HFFc6 (cell line): ENCODE data around the gene TRIP6. TPM values are rescaled to one million over a fixed set of nuclear protein-coding genes. Genes with fewer than 3 reads are reported as not detected.

Experiments used
- DNase-seq: peaks from one replicate; pipeline ENCODE4 v3.0.0-alpha.2; 2018
- H3K27ac Mint-ChIP-seq: 2 replicates; pipeline ENCODE4 v1.8.0; 2020; ENCODE audit warnings: mild to moderate bottlenecking, mixed read lengths
- H3K27me3 Mint-ChIP-seq: 2 replicates; pipeline ENCODE4 v1.8.0; 2021; ENCODE audit warnings: mild to moderate bottlenecking, moderate library complexity, mixed read lengths; ENCODE audit not compliant: insufficient read depth
- H3K36me3 Mint-ChIP-seq: 2 replicates; pipeline ENCODE4 v1.8.0; 2021; ENCODE audit warnings: low read depth, mixed read lengths
- H3K4me1 Mint-ChIP-seq: 2 replicates; pipeline ENCODE4 v1.8.0; 2020; ENCODE audit warnings: low read depth, mixed read lengths
- H3K4me3 Mint-ChIP-seq: 2 replicates; pipeline ENCODE4 v1.8.0; 2020; ENCODE audit warnings: mild to moderate bottlenecking, moderate library complexity, mixed read lengths
- H3K9me3 Mint-ChIP-seq: 2 replicates; pipeline ENCODE4 v1.8.0; 2020; ENCODE audit warnings: mild to moderate bottlenecking, mixed read lengths
- total RNA-seq, 6 experiments: library from RNA; stranded (reverse); fragmentation: NEBNext Ultra II Directional; extraction: Animal tissue kit (Norgen Biotek cat#: 25700); gene quantifications; 2 replicates in 1 of 6; 3 replicates in 5 of 6; pipeline ENCODE4 v1.2.3, GENCODE V29; 2021
- TF ChIP-seq, protein P1 (sequence below): fragments of 200-600 bp; sonication (generic); IDR thresholded peaks from 2 replicates; pipeline ENCODE4 v1.5.0; 2021; ENCODE audit warnings: antibody characterized with exemption, mild to moderate bottlenecking

The TRIP6 gene
- total RNA-seq, 6 experiments from 2014 or later: 125 to 148 (median 140) TPM

DNA sequence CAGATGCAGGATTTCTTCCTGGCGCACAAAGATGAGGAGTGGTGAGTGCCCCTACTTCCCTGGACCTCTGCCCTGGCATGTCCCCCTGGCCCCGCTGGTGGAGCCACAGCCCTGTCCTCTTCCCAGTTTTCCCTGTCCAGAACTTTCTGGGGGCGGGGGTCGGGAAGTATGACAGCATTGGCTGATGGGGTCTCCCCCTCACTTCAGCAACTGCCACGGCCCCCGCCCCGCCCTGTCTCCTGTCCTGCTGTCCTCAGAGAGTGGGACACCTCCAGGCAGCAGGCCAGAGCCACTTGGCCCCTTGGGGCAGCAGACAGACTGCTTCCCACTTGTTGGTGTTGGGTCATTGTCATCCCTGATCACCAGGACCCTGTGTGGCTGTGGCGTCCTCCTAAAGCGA lies 15.0 kb downstream of the TRIP6 start:
- TF ChIP-seq, protein P1, sequence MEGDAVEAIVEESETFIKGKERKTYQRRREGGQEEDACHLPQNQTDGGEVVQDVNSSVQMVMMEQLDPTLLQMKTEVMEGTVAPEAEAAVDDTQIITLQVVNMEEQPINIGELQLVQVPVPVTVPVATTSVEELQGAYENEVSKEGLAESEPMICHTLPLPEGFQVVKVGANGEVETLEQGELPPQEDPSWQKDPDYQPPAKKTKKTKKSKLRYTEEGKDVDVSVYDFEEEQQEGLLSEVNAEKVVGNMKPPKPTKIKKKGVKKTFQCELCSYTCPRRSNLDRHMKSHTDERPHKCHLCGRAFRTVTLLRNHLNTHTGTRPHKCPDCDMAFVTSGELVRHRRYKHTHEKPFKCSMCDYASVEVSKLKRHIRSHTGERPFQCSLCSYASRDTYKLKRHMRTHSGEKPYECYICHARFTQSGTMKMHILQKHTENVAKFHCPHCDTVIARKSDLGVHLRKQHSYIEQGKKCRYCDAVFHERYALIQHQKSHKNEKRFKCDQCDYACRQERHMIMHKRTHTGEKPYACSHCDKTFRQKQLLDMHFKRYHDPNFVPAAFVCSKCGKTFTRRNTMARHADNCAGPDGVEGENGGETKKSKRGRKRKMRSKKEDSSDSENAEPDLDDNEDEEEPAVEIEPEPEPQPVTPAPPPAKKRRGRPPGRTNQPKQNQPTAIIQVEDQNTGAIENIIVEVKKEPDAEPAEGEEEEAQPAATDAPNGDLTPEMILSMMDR: no peak
- no peak for DNase-seq
- Mint-ChIP-seq H3K27me3 (peaks cover 8% of the 10 kb centered on the region), H3K27ac (no peak overlapping the region), H3K9me3 (no peaks in the 10 kb centered on the region), H3K4me3 (no peak overlapping the region), H3K4me1 (peaks cover 26% of the 10 kb centered on the region), H3K36me3 (peaks cover 66% of the 10 kb centered on the region)

DNA sequence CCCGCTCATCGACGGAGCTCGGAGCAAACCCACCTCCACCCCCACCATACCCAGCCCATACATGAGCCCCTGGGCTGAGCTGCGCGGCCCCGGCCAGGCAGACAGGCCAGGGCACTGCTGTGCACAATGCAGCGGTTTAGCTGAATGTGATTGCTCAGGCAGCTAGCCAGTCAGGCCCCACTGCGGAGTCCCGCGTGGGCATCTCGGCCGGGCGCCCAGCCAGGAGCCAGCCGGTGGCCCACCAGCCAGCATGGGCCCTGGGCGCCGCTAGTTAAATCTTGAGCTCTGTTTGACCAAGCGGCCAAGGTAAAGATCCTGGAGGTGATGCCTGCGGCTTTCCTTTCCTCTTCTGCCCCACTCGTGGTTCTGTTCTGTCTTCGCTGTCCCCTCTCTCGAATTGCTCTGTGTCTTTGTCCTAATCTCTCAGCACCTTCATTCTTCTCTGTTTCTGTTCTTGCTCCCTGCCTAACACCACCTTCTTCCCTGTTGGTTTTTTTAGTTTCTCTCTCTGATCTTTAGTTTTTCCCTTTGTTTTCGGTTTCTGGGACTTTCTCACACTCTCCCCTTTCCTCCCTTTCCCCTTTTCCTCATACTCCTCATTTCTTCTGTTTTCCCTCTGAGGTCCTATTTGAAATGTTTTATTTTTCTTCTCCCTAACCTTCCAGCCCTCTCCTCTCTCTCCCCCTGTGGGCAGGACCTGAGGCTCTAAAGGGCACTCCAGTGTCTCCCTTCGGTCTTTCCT lies 15.8 kb downstream of the TRIP6 start:
- no peaks in the 10 kb centered on the region for H3K9me3 Mint-ChIP-seq
- H3K27me3 Mint-ChIP-seq: peaks cover 8% of the 10 kb centered on the region
- peaks cover 73% of the 10 kb centered on the region for H3K36me3 Mint-ChIP-seq
- H3K4me3 Mint-ChIP-seq: no peak overlapping the region
- TF ChIP-seq, protein P1: no peak
- DNase-seq: no peak
- peaks cover 29% of the 10 kb centered on the region for H3K4me1 Mint-ChIP-seq
- no peak overlapping the region for H3K27ac Mint-ChIP-seq

DNA sequence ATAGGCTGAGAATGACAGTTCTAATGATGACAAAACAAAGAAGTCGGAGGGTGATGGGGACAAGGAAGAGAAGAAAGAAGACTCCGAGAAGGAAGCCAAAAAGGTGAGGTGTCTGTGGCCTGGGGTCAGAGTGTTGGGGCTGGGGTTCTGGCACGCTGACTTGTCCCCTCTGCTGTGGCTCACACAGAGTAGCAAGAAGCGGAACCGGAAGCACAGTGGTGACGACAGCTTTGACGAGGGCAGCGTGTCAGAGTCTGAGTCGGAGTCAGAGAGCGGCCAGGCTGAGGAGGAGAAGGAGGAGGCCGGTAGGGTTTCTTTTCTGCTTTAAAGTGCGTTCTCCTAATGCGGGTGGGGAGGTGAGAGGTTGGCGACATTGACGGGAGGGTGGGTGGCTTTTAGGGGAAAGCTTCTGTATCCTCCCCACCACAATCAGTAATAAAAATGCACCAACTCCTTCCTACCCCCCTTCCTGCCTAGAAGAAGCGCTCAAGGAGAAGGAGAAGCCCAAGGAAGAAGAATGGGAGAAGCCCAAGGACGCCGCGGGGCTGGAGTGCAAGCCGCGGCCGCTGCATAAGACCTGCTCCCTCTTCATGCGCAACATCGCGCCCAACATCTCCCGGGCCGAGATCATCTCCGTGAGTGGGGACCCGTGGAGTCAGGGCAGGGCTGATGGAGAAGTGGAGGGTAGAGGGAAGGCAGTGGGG lies 17.7 kb downstream of the TRIP6 start:
- no peak for DNase-seq
- Mint-ChIP-seq H3K4me3 (no peak overlapping the region), H3K36me3 (peaks cover 66% of the 10 kb centered on the region), H3K4me1 (peaks cover 19% of the 10 kb centered on the region), H3K27me3 (peaks cover 8% of the 10 kb centered on the region), H3K27ac (peak overlapping the region; percentile 56), H3K9me3 (no peaks in the 10 kb centered on the region)
- TF ChIP-seq, protein P1: no peak

DNA sequence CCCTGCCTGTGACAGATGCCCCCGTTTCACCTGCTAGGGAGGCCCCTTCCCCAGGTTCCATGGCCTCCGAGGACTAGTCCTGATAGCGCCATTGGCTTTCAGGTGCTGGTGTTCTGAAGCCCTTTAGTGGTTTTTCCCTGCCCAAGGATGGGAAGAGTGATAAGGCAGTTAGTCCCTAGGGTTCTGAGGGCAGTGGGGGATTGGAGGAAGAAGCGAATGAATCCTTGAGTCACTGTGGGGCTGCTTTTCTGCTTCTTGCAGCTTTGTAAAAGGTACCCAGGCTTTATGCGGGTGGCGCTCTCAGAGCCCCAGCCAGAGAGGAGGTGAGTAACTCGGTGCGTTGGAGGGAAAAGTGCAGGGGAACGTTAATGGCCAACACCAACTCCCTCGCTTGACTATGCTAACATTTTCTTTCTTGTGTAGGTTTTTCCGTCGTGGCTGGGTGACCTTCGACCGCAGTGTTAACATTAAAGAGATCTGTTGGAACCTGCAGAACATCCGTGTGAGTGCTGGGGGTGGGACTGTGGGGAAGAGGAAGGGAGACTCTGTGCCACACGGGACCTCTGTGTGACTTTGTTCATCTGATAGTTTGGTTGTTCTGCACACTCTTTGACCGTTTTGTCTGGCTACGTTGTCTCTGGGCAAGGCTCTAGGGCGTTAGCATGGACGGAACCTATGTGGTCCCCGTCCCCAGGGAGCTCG lies 18.4 kb downstream of the TRIP6 start:
- H3K27ac Mint-ChIP-seq: no peak overlapping the region
- TF ChIP-seq, protein P1: no peak
- peaks cover 62% of the 10 kb centered on the region for H3K36me3 Mint-ChIP-seq

DNA sequence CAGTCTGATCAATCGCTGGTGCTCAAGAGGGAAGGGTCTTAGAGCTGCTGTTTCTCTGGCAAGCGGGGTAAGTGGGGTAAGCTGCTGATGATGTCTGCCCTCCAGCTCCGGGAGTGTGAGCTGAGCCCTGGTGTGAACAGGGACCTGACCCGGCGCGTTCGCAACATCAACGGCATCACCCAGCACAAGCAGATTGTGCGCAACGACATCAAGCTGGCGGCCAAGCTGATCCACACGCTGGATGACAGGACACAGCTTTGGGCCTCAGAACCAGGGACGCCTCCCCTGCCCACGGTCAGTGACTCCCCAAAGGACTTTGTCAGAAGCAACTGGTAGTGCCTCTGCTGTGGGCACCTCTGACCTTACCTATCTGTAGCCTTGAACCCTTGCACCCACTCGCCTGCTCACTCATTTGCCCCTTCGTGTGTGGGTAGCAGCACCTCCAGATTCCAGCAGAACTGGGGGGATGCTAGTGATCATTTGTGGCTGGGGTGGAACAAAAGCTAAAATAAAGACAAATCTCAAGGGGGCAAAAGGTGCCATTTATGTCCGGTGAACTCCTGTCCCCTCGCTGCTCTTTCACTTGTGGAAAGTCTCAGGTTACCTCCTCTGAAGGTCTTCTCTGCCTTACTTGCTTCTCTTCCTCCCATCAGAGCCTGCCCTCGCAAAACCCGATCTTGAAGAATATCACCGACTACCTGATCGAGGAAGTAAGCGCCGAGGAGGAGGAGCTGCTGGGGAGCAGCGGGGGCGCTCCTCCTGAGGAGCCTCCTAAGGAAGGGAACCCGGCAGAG lies 19.2 kb downstream of the TRIP6 start:
- no peak for DNase-seq
- no peak overlapping the region for H3K27ac Mint-ChIP-seq
- peaks cover 58% of the 10 kb centered on the region for H3K36me3 Mint-ChIP-seq
- H3K4me3 Mint-ChIP-seq: no peak overlapping the region
- peaks cover 28% of the 10 kb centered on the region for H3K4me1 Mint-ChIP-seq
- H3K9me3 Mint-ChIP-seq: no peaks in the 10 kb centered on the region
- TF ChIP-seq, protein P1: no peak
- peaks cover 8% of the 10 kb centered on the region for H3K27me3 Mint-ChIP-seq

More for the DNA sequence above, 18.4 kb downstream of the TRIP6 start:
- Mint-ChIP-seq H3K4me1 (peaks cover 23% of the 10 kb centered on the region), H3K9me3 (no peaks in the 10 kb centered on the region), H3K27me3 (peaks cover 8% of the 10 kb centered on the region), H3K4me3 (no peak overlapping the region)
- no peak for DNase-seq
